HepG2 (cell line): Measurements from ENCODE around the gene ALDH3A2. TPM values are rescaled to one million over a fixed set of nuclear protein-coding genes. Genes with fewer than 3 reads are reported as not detected.
A peak's percentile ranks its signal among the peaks of the same experiment; 100 is the strongest.

Experiments
- ASH2L ChIP-seq: fragments of 300-600, 200-600 bp; sonication (generic); IDR thresholded peaks from 2 replicates; pipeline ENCODE4 v1.7.0; 2017; ENCODE audit warnings: low read depth, mild to moderate bottlenecking, moderate library complexity, mixed read lengths, low read length; ENCODE audit not compliant: insufficient read length
- CHD4 ChIP-seq: fragments of 200-600 bp; sonication (generic); IDR thresholded peaks from 2 replicates; pipeline ENCODE4 v1.7.0; 2017; ENCODE audit warnings: mild to moderate bottlenecking, low read length, borderline replicate concordance
- MAX ChIP-seq: IDR thresholded peaks from 2 replicates; pipeline ENCODE4 v1.6.1; 2012; ENCODE audit warnings: inconsistent platforms
- REST ChIP-seq, 2 experiments: IDR thresholded peaks; 2 replicates each; pipeline ENCODE4 v1.6.1; 2011 to 2012; ENCODE audit warnings: low read length in 2 of 2, borderline replicate concordance in 1 of 2, low read depth in 1 of 2, mild to moderate bottlenecking in 1 of 2, moderate library complexity in 1 of 2
- SP5 ChIP-seq: IDR thresholded peaks from 2 replicates; pipeline ENCODE4 v1.6.1; 2016; ENCODE audit warnings: low read depth, borderline replicate concordance
- ZBTB10 ChIP-seq: sonication (generic); formaldehyde crosslinking; IDR thresholded peaks from 2 replicates; pipeline ENCODE4 v1.4.0; 2020; ENCODE audit warnings: missing genetic modification reagents, borderline replicate concordance
- ZNF17 ChIP-seq: sonication (generic); formaldehyde crosslinking; IDR thresholded peaks from 2 replicates; pipeline ENCODE4 v1.5.0; 2020; ENCODE audit warnings: mild to moderate bottlenecking, missing genetic modification reagents
- ZNF562 ChIP-seq: sonication (generic); formaldehyde crosslinking; IDR thresholded peaks from 2 replicates; pipeline ENCODE4 v1.8.0; 2022; ENCODE audit warnings: missing genetic modification reagents, borderline replicate concordance
- ZNF646 ChIP-seq: sonication (generic); formaldehyde crosslinking; IDR thresholded peaks from 2 replicates; pipeline ENCODE4 v1.9.0; 2021; ENCODE audit warnings: mild to moderate bottlenecking, missing genetic modification reagents
- ZNF672 ChIP-seq: sonication (generic); formaldehyde crosslinking; IDR thresholded peaks from 2 replicates; pipeline ENCODE4 v1.8.1; 2022; ENCODE audit warnings: missing genetic modification reagents
- ZNF703 ChIP-seq: sonication (generic); formaldehyde crosslinking; IDR thresholded peaks from 2 replicates; pipeline ENCODE4 v1.5.1; 2020; ENCODE audit warnings: missing genetic modification reagents, mild to moderate bottlenecking, moderate library complexity, borderline replicate concordance
- ZNF737 ChIP-seq: sonication (generic); formaldehyde crosslinking; IDR thresholded peaks from 2 replicates; pipeline ENCODE4 v1.5.0; 2020; ENCODE audit warnings: missing genetic modification reagents, mild to moderate bottlenecking, borderline replicate concordance
- ZNF784 ChIP-seq: sonication (generic); formaldehyde crosslinking; IDR thresholded peaks from 2 replicates; pipeline ENCODE4 v1.5.1; 2020; ENCODE audit warnings: missing genetic modification reagents, mild to moderate bottlenecking, borderline replicate concordance
- polyA plus RNA-seq, 8 experiments: library from polyadenylated mRNA; depleted of rRNA in 3 of 8; stranded (reverse) in 7 of 8; unstranded in 1 of 8; fragments of >200 nt; fragmentation: Illumina TruSeq in 4 of 8; extraction: Trizol in 4 of 8; gene quantifications; 2 replicates each; pipeline versions ENCODE4 v1.2.1 to v1.2.3, GENCODE V29; 2011 to 2016; ENCODE audit warnings: low read depth in 4 of 8, missing spikeins in 1 of 8, mixed read lengths in 1 of 8; ENCODE audit not compliant: insufficient read depth in 1 of 8
- total RNA-seq, 5 experiments: library from RNA; depleted of rRNA; stranded (reverse); fragments of >200 nt; fragmentation: Illumina TruSeq; extraction: Trizol; gene quantifications; 2 replicates each; pipeline ENCODE4 v1.2.3, GENCODE V29; 2016; ENCODE audit warnings: low read depth in 1 of 5

Gene ALDH3A2
- total and polyA plus RNA-seq, 2 of the 13 experiments (the other 11 are each of a cell fraction or from before 2014, with no cell fraction given), result 80.8 to 180 TPM

- TF ChIP-seq ZNF703 (CRISPR knock-in tag), result peak; percentile 70; the same call in 1 of the 2 replicates
- peak; percentile 92 for TF ChIP-seq ASH2L
- TF ChIP-seq ZBTB10 (CRISPR knock-in tag), result peak; percentile 85
- TF ChIP-seq MAX, result peak; percentile 96
- TF ChIP-seq REST (IDR thresholded peaks at IDR 0.05; ENCODE audit: borderline replicate concordance in 1 of 2, low read depth in 1 of 2, low read length in 2 of 2), result peak in 1 of 2 experiments; percentile 26; a peak in 1 of 4 replicates
- peak; percentile 80 for TF ChIP-seq SP5 (CRISPR knock-in tag)
- peak; percentile 88 for TF ChIP-seq ZNF784 (CRISPR knock-in tag)
- peak; percentile 30; the same call in 1 of the 2 replicates for TF ChIP-seq ZNF562 (CRISPR knock-in tag)
- TF ChIP-seq ZNF672 (CRISPR knock-in tag), result peak; percentile 93; the same call in 1 of the 2 replicates
- peak; percentile 87; the same call in 1 of the 2 replicates for TF ChIP-seq ZNF737
- TF ChIP-seq ZNF17, result no peak
- no peak for TF ChIP-seq CHD4
- peak; percentile 31; the same call in 1 of the 2 replicates for TF ChIP-seq ZNF646 (CRISPR knock-in tag)
These were observed at the start of gene ALDH3A2 (continued) for GRCh38 chr17:19648475-19649273.
